Liver (tissue), 3 donors: ENCODE data around the gene ARIH2.

Experiments
- CTCF ChIP-seq: fragments of 150-350 bp; IDR thresholded peaks from 2 replicates; pipeline ENCODE4 v1.5.1; 2017; ENCODE audit warnings: improper control_type of control experiment, low read depth, low read length; ENCODE audit not compliant: missing input control
- EGR1 ChIP-seq, 2 donors: IDR thresholded peaks; 2 replicates each; pipeline ENCODE4 v1.6.1; 2016 to 2018; ENCODE audit warnings: antibody characterized with exemption in 2 of 2, low read depth in 2 of 2
- GABPA ChIP-seq, 2 donors: IDR thresholded peaks in 1 of 2; conservative IDR thresholded peaks in 1 of 2; 2 replicates each; pipeline ENCODE4 v1.6.1; 2016; ENCODE audit warnings: antibody characterized with exemption in 2 of 2, mild to moderate bottlenecking in 1 of 2, moderate library complexity in 1 of 2
- HNF4G ChIP-seq: IDR thresholded peaks from 2 replicates; pipeline ENCODE4 v1.6.1; 2016; ENCODE audit warnings: antibody characterized with exemption
- JUND ChIP-seq, 2 donors: IDR thresholded peaks; 2 replicates each; pipeline ENCODE4 v1.6.1; 2016; ENCODE audit warnings: antibody characterized with exemption in 2 of 2
- REST ChIP-seq: IDR thresholded peaks from 2 replicates; pipeline ENCODE4 v1.6.1; 2016; ENCODE audit warnings: antibody characterized with exemption, mild to moderate bottlenecking
- RXRA ChIP-seq, 2 donors: IDR thresholded peaks; 2 replicates each; pipeline ENCODE4 v1.6.1; 2017 to 2018; ENCODE audit warnings: antibody characterized with exemption in 2 of 2, mild to moderate bottlenecking in 1 of 2
- donor health status: healthy.
- donor health status: healthy.

GRCh38 chr3:48896936-48897335 is 21.7 kb upstream of the ARIH2 start:
- TF ChIP-seq CTCF (no peak), REST (no peak), EGR1 (IDR thresholded peaks at IDR 0.05; ENCODE audit: low read depth in 2 of 2) (no peak), HNF4G (no peak), GABPA (IDR thresholded peaks at IDR 0.05 in 1 of 2, conservative IDR thresholded peaks at IDR 0.05 in 1 of 2) (peak in 1 of 2 donors; percentile 34), JUND (IDR thresholded peaks at IDR 0.05) (peak in 1 of 2 donors; percentile 32), RXRA (IDR thresholded peaks at IDR 0.05) (peak; percentile 68 to 78)
